ENCODE data around the gene PDPK1. TPM values are rescaled to one million over a fixed set of nuclear protein-coding genes. Genes with fewer than 3 reads are reported as not detected.
"Not testable (repeated sequence)": the region's sequence is repeated elsewhere in the genome, so short reads cannot be mapped to it uniquely, and the experiment has no call there.

PDPK1 gene
- total and polyA plus RNA-seq, 7 donors: 12.9 to 44.5 (median 32.6) TPM

DNA sequence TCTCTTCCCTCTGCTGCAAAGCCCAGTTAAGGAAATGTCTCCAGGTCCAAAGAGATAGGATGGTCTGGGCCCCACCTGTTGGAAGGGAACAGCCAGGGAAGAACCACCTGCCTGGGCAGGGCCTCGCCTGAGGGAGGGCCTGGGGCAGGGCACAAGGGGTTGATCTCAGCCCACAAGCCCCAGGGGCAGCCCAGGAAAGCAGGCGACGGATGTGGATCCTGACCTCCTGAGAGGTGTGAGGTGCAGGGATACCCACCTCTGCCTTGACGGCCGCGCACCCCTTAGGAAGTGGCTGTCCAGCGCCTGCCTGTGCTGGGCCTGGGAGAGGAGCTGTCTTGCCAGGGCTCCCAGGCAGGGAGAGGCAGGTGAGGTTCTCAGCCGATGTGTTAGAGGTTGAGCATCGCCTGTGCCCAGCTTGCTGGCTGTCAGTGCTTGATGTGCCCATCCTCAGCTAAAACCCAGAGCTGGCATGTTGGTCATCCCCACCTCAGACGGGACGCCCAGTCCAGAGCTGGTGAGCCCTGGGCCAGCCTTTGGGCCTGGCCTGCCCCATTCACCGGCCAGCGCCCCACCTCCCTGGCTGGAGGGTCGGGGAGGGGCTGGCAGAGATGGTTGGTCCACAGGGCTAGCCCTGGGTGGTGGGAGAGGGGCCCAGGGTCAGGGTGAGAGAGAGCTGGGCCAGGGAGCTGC is 7.0 kb upstream of the PDPK1 start:
- intact Hi-C loops (cut with DNase I): loop anchor here in 1 of 2 donors (10.0 kb wide), 1 partner anchor 64 kb away; no protein-coding TSS in a partner anchor
- no peak for ATAC-seq
- H3K27me3 ChIP-seq (ENCODE audit: insufficient read depth in 3 of 3, low read length in 2 of 3): no peaks in the 10 kb centered on the region
- H3K36me3 ChIP-seq (ENCODE audit: insufficient read depth in 1 of 2, low read depth in 1 of 2): peaks cover 0 to 33% of the 10 kb centered on the region in 2 donors
- H3K4me1 ChIP-seq: peaks cover 12% of the 10 kb centered on the region
- peak overlapping the region; percentile 73 for H3K4me3 ChIP-seq
- DNase-seq: peak; percentile 20 to 55
- no peak for TF ChIP-seq CTCF (IDR thresholded peaks at IDR 0.05)
- H3K27ac ChIP-seq: peak overlapping the region; percentile 92
- 80 to 84% (median 82%) methylated on average over 13 to 14 of the region's 14 CpGs for WGBS, 3 donors
- no peaks in the 10 kb centered on the region for H3K9me3 ChIP-seq

DNA sequence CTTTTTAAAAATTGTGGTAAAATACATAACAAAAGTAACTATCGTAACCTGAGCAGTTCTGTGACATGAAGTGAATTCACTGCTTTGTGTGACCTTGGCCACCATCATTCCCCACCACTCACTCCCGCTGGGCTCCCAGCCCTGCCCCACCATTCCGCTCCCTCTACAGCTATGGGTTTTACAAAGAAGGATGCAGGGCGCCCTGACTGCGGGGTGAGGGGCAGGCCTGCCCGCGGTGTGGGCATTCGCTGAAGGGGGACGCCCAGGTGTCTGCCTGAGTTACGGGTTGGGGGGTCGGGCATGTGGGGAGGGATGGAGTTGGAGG is 6.5 kb upstream of the PDPK1 start, which contains the start of gene CEMP1:
CEMP1 (minus strand) TSS at position 38 of the 325 bp plus-strand sequence. CDS start 335 bp downstream, outside the sequence.
- Histone ChIP-seq H3K4me3 (peak within 1 kb of the TSS; percentile 73), H3K9me3 (no peaks in the 10 kb centered on the region), H3K4me1 (peaks cover 12% of the 10 kb centered on the region), H3K27ac (peak within 1 kb of the TSS; percentile 92), H3K27me3 (ENCODE audit: insufficient read depth in 3 of 3, low read length in 2 of 3) (no peaks in the 10 kb centered on the region), H3K36me3 (ENCODE audit: insufficient read depth in 1 of 2, low read depth in 1 of 2) (peaks cover 0 to 28% of the 10 kb centered on the region in 2 donors)
- DNase-seq (no peak), ATAC-seq (peak in 2 of 4 donors; percentile 1 to 2)
- no peak for TF ChIP-seq CTCF (IDR thresholded peaks at IDR 0.05)
- intact Hi-C loops (cut with DNase I): loop anchor here in 1 of 2 donors (10.0 kb wide), 1 partner anchor 63 kb away; no protein-coding TSS in a partner anchor
- WGBS, 3 donors: 12 to 18% (median 15%) methylated on average over 10 to 11 of the region's 11 CpGs

- WGBS, 3 donors: 0 to 2% (median 1%) methylated on average over 42 to 84 of the region's 84 CpGs
- peak overlapping the region; percentile 92 for H3K27ac ChIP-seq
- H3K36me3 ChIP-seq (ENCODE audit: insufficient read depth in 1 of 2, low read depth in 1 of 2): peaks cover 0 to 26% of the 10 kb centered on the region in 2 donors
- no peaks in the 10 kb centered on the region for H3K27me3 ChIP-seq (ENCODE audit: insufficient read depth in 3 of 3, low read length in 2 of 3)
- TF ChIP-seq CTCF (IDR thresholded peaks at IDR 0.05): no peak
- ATAC-seq: peak; percentile 94 to 96 (median 95)
- peak overlapping the region; percentile 73 for H3K4me3 ChIP-seq
- no peaks in the 10 kb centered on the region for H3K9me3 ChIP-seq
- intact Hi-C loops (cut with DNase I): loop anchor here in 1 of 2 donors (10.0 kb wide), 1 partner anchor 63 kb away; no protein-coding TSS in a partner anchor
- DNase-seq: peak; percentile 99
- peaks cover 13% of the 10 kb centered on the region for H3K4me1 ChIP-seq
These were observed 5.9 kb upstream of the PDPK1 start for GRCh38 chr16:2531696-2532493.

- intact Hi-C loops (cut with DNase I): loop anchor here in 1 of 2 donors (10.0 kb wide), 1 partner anchor 62 kb away; no protein-coding TSS in a partner anchor
- ATAC-seq (peak; percentile 26 to 47 (median 37)), DNase-seq (peak; percentile 62 to 78)
- 5 to 7% (median 6%) methylated on average over 33 to 37 of the region's 37 CpGs for WGBS, 3 donors
- Histone ChIP-seq H3K4me3 (peak overlapping the region; percentile 73), H3K27ac (peak overlapping the region; percentile 92), H3K36me3 (ENCODE audit: insufficient read depth in 1 of 2, low read depth in 1 of 2) (peaks cover 0 to 20% of the 10 kb centered on the region in 2 donors), H3K27me3 (ENCODE audit: insufficient read depth in 3 of 3, low read length in 2 of 3) (no peaks in the 10 kb centered on the region), H3K9me3 (no peaks in the 10 kb centered on the region), H3K4me1 (peaks cover 16% of the 10 kb centered on the region)
- TF ChIP-seq CTCF (IDR thresholded peaks at IDR 0.05): no peak
These were observed 5.2 kb upstream of the PDPK1 start for GRCh38 chr16:2532494-2533141.

GRCh38 chr16:2533142-2533755 is 4.6 kb upstream of the PDPK1 start:
- ATAC-seq; H3K9me3 ChIP-seq; H3K27me3 ChIP-seq (ENCODE audit: insufficient read depth in 3 of 3, low read length in 2 of 3): not testable (repeated sequence)
- peak overlapping the region; percentile 92 for H3K27ac ChIP-seq
- intact Hi-C loops (cut with DNase I): loop anchor here in 1 of 2 donors (10.0 kb wide), 1 partner anchor 62 kb away; no protein-coding TSS in a partner anchor
- peak; percentile 21 to 52 for DNase-seq
- H3K4me3 ChIP-seq: peak overlapping the region; percentile 73
- peaks cover 16% of the 10 kb centered on the region for H3K4me1 ChIP-seq
- peaks cover 0 to 13% of the 10 kb centered on the region in 2 donors for H3K36me3 ChIP-seq (ENCODE audit: insufficient read depth in 1 of 2, low read depth in 1 of 2)
- 38 to 43% (median 39%) methylated on average over 15 to 16 of the region's 16 CpGs for WGBS, 3 donors

Measured in psoas muscle (tissue), 8 donors.